Measurements from ENCODE around the gene USH1C.

- TF ChIP-seq EZH2 (IDR thresholded peaks at IDR 0.05) (no peak), POLR2AphosphoS5 (IDR thresholded peaks at IDR 0.05; ENCODE audit: borderline replicate concordance, low read depth, low read length) (no peak), FOXP2 (optimal IDR thresholded peaks at IDR 0.05; ENCODE audit: control extremely low read depth, extremely low read length, insufficient read depth) (no peak)
Measured at GRCh38 chr11:17588721-17589120, 44.5 kb upstream of the USH1C start.
